NOMO-1 treated with dmso at 0.1 percent for 144 hours (cell line): Measurements from ENCODE around the gene IL20RB.

ENCODE experiments used
- DNase-seq: peaks from one replicate; lab custom pipeline; 2025; ENCODE audit not compliant: unreplicated experiment; lab: John Stamatoyannopoulos, UW

IL20RB gene

GRCh38 chr3:137026701-137027100, 68.9 kb downstream of the IL20RB start:
- DNase-seq = no peak

- DNase-seq = peak; percentile 49
These were observed 74.8 kb downstream of the IL20RB start for GRCh38 chr3:137032465-137033120.

GRCh38 chr3:137035631-137036030, 77.8 kb downstream of the IL20RB start:
- DNase-seq = no peak

GRCh38 chr3:137039570-137039969, 81.8 kb downstream of the IL20RB start:
- no peak for DNase-seq

- no peak for DNase-seq
These were observed 83.5 kb downstream of the IL20RB start for GRCh38 chr3:137041251-137041650.

- DNase-seq = no peak
These were observed 83.9 kb downstream of the IL20RB start for GRCh38 chr3:137041686-137042085.

- DNase-seq = no peak
These were observed 89.0 kb downstream of the IL20RB start for GRCh38 chr3:137046747-137047146.

GRCh38 chr3:137047240-137047639, 89.5 kb downstream of the IL20RB start:
- DNase-seq = no peak

- no peak for DNase-seq
These were observed 92.5 kb downstream of the IL20RB start for GRCh38 chr3:137050281-137050680.

GRCh38 chr3:137052298-137052697, 94.5 kb downstream of the IL20RB start:
- DNase-seq = no peak
